ENCODE data around the gene FAM163B.
"Not testable (repeated sequence)": the region's sequence is repeated elsewhere in the genome, so short reads cannot be mapped to it uniquely, and the experiment has no call there.

The FAM163B gene

DNA sequence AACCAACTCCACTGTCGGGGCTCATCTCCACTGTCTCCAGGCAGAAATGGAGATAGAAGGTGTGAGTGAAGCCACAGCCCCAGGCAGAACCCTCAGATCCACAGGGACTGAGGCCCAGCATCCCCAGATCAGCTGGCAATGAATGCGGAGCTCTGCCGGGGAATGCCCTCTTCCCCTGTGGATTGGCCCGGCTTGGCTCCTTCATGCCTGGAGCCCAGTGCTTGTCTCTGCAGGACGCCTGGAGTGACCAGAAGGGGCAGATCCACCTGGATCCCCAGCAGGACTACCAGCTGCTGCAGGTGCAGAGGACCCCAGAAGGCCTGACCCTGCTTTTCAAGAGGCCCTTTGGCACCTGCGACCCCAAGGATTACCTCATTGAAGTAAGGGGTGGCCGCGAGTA, 30.4 kb upstream of the FAM163B start:
- DNase-seq (ENCODE audit: low spot score), result no peak

DNA sequence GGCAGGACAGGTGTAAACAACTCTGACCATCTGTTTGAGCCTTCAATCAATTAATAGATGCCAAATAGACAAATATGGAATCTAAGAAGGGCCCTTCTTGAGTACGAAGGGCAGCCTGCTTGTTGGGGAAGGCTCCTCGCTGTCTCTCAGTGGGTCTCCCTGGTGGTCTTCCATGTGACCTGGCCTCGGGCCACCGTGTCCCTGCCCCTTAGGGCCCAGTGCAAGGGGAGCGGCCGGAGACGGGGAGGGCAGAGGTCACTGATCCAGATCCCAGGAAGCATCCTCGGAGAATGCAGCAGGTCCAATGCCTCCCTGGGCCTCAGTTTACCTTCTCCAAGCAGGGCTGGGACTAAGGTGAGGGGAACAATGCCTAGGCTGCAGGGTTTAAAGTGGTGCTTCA, 29.5 kb upstream of the FAM163B start:
- no peak for DNase-seq (ENCODE audit: low spot score)

DNA sequence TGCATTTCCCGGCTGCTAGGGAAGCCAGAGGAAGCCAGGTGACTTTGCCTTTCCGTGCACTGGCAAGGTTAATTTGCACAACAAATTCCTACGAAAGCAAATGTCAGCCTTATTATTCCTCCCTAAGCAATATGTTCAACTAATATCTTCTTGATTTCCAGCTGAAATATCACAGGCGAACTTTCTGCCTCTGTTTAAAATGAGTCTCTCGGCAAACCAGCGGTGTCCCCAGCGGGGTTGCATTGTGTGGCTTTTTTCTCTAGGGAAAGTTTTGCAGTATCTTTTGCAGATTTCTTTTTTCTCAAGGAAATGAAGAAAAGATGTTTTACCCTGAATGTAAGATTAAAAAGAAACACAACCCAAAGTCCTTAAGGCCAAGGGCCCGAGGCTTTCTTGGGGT, 28.9 kb upstream of the FAM163B start:
- no peak for DNase-seq (ENCODE audit: low spot score)

DNA sequence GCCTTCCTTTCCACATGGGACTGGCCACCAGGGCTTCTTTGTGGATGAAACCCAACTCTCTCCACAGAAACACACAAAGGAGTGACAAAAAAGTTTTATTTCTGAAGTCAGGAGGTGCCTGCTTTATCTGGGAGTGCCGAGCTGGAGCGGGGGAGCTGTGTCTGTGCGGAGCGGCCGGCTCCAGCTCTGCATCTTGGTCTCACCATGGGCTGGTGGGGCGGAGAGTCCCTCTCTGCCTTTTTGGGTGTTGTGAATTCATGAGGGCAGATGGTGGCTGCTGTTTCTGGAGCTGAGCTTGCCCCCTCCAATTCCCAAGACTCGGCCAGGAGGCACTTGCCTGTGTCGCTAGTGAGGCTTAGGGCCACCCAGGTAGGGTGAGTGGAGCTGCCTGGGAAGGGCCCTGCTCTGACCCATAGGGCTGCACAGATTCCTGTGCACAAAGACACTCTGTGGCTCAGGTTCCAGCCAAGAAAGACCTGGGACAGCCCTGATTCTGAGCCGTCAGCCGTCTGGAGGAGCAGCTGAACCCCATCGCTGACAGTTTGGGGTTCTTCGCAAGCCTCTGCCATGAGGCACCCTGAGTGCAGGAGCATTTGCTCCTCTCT, 28.4 kb upstream of the FAM163B start:
- DNase-seq (ENCODE audit: low spot score), result no peak

DNA sequence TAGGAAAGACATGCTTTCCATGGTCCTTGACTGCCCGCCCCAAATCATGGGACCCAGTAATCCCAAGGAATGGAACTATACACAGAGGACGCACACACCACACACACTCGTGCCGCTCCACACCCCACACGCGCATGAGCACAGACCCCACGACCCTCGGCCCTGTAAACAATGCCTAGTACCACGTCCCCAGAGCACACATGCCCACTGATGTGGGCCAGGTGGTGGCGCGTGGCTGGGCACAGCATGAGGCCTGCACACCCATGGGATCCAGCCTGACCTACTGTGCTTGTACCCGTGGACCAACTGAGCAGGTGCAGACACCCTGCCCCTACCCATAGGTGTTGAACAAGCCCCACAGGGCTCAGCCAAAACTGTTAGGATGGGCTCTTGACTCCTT, 27.7 kb upstream of the FAM163B start:
- DNase-seq (ENCODE audit: low spot score), result no peak

DNA sequence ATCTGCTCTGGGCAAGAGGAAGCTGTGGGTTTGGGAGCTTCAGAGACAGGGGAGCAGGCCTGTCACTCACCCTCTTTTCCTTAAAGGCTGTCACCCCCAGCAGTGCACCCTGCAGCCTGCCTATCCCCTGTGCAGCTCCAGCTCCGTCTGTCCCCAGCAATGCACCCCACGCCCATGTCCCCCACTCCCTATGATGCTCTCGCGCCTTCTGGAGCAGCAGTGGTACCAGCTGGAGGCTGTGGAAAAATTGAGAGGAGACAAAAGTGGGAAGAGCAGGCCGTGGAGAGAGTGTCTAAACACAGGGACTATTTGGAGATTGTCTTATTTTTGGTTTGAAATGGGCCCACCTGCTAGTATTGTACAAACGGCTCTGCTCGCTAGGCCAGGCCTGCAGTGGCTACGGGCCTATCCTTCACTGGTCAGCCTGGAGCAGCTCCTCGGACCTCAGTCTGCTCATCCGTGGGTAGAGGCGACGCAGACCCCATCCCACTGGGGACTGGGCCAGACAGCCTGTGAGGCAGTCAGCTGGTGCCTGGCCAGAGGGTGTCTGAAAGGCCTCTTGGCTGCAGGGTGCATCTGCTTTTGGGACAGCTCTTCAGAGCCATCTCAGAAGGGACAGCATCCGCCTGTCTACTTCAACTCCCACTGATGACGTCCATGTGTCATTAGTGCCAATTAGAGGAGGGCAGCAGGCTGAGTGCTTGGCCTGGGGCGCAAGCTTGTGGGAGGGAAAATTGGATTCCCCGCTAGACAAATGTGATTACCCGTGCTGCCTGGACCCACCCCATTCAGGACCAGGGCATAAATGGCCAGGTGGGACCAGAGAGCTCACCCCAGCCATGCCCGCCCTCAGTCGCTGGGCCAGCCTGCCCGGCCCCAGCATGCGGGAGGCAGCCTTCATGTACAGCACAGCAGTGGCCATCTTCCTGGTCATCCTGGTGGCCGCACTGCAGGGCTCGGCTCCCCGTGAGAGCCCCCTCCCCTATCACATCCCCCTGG, 26.6 kb upstream of the FAM163B start, which contains the start of gene DBH:
DBH (plus strand) TSS at position 831 of the 999 bp plus-strand sequence; CDS start at position 840, 9 bp downstream.
- DNase-seq (ENCODE audit: low spot score), result no peak

DNA sequence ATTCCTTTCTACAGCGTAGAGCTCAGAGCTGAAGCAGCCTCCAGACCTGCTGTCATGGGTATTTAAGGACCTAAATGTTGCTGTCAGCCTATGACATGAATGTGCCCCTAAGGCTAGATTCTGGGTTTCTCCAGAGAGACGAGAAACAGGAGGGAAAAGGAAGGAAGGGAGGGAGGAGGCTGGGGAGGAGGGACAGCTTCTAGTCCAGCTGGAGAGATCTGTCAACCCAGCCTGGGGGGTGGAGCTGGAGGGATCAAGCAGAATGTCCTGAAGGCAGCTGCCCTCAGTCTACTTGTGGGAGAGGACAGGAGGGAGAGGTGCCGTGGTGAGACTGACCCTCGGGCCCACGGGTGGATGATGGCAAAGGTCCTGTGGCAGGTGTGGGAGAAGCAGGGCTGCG, 25.9 kb upstream of the FAM163B start:
- DNase-seq (ENCODE audit: low spot score), result no peak

DNA sequence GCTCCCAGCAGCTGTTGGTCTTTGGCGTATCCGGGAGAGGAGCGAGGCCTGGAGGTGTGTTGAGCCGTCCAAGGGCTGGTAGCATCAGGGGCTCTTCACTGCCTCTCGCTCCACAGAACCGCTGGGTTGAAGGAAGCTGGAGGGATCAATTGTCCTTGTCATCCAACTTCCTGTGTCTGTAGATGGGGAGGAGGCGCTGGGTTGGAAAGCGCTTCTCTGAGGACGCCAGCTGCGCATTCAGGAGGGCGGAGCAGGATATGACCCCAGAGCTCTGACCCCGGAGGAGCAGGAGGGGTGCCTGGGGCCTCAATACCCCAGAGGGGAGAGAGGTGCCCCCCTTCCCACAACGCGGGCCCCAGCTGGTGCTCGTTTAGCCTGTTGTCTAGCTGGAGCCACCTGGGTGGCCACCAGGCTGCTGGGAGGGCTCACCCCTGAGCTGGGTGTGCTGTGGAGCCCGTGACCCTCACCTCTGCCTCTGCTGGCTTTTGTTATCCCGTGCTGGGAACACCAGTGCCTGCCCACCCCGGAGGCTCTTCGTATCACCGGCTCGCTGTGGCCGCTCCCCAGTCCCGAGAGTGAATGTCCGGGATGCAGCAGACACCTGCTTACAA, 25.0 kb upstream of the FAM163B start:
- no peak for DNase-seq (ENCODE audit: low spot score)

DNA sequence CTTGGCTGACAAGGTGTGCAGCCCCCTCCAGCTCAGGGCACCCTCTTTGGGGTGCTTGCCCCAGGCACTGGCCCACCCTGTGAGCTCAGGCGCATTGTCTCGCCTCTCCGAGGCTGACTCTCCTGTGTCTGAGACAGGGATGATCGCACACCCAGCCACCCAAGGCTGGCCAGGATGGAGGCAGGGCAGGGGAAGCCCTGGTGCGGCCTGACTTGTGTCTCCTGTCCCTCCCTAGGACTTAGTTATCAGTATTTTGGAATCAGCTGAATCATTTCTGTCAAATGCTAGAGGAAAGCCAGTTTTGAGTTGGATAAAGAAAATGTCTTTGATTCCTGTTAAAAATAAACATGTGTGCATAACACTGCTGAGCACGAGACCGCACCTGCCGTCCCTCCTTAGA, 24.5 kb upstream of the FAM163B start:
- DNase-seq (ENCODE audit: low spot score), result no peak

DNA sequence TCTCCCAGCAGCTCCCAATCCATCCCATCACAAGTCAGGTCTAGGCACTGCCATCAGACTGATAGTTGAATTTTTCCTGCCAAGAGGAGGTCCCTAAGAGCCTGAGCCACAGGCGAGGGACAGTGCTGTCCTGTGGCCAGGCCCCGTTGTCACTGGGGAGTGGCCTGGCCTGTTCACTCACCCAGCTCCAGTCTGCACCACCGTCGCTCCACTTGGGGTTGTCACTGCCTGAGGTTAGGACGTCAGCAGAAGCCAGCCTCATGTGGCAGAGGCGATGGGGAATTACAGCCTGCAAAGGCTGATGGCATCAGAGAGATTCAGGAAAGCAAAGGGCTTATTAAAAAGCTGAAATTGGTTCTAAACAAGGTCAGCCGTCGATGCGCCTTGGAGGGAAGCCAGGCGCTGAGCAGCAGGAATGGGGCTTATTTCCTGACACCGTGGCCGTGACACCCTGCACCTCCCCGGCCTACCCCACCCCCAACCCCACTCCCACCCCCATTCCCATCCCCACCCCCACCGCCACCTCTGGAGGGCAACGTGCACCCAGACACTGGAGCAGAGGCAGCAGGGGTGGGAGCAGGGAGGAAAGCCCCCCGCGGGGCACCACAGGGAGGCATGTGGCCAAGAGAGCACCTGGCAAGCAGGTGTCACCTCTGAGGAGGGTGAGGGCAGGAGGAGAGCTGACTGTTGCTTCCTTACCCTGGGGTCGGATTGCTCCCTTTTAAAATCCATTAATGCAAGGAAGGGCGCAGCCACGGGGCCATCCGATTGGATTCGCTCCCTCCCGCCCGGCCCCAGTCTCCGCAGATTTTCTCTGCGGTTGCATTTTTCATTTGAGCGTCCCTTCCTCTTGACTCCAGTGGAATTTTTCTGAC, 23.9 kb upstream of the FAM163B start:
- DNase-seq (ENCODE audit: low spot score), result no peak

DNA sequence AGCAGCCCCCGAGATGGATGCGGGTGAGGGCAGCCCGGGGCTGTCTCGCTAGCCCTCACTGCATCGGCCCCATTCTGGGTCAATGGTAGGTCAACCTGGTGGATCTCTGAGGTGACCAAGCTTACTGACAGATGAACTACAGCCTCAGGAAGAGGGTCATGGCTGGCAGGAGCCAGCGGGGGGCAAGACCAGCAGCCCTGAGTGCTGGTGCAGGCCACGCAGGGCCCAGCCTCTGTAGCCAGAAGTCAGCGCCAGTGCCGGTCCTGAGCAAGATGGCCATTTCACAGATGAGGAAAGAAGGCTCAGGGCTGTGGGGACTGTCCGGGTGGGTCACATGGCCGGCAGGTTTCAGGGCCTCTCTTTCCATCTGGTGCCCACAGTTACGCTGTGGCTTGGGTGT, 21.9 kb upstream of the FAM163B start:
- DNase-seq (ENCODE audit: low spot score), result no peak

DNA sequence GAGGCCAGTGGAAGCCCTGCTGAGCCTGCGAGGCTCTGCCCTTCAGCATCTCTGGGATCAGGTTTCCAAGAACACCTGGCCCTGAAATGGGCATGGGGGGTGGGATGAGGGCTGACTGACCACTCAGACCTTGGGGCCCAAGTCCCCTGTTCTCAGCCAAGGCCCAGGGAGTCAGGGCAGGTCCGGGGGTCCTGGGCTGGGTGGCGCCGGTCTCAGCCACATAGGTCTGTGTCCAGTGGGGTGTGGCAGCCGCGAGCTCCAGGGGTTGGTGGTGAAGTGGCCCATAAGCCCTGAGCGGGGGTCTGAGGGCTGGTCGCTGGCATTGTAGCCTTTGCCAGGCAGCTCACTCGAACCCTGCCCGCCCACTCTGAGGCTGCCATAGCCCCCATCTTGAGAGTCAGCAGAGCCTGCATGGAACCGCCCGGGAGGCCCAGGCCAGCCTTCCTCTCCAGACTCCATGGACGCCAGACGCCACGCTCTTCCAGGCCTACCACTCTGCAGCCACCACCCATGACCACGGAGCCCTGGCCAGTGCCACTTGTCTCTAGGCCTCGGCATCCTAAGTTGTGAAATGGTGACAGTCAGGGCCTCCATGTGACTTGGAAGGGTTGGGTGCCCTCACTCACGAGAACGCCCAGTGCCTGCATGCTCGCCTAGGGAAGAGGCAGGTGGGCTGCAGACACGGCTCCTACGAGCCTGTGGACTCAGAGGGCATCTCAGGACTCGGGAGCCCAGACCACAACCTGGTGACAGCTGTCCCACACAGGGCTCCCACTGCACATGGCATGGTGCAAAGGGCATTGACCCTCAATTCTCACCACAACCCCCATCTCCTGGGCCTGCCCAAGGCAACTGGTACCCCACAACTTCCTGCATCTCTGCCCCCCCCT, 20.3 kb upstream of the FAM163B start:
- no peak for DNase-seq (ENCODE audit: low spot score)

DNA sequence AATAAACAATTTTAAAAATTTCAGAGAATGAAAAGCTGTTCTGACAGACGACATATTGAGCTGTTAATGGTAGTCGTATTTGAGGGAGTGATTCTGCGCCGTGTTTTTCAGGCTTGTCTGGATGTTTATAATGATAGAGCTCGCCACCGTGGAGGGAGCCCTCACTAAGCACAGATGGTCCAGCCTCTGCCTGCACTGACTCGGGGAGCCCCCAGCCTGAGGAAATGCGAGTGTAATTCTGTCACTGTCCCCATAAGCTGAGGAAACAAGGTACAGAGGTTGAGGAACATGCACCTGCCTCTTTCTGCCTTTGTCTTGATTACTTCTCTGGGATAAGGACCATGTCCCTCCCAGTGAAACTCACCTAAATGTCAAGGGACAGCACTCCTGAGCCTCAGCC, 19.6 kb upstream of the FAM163B start:
- no peak for DNase-seq (ENCODE audit: low spot score)

DNA sequence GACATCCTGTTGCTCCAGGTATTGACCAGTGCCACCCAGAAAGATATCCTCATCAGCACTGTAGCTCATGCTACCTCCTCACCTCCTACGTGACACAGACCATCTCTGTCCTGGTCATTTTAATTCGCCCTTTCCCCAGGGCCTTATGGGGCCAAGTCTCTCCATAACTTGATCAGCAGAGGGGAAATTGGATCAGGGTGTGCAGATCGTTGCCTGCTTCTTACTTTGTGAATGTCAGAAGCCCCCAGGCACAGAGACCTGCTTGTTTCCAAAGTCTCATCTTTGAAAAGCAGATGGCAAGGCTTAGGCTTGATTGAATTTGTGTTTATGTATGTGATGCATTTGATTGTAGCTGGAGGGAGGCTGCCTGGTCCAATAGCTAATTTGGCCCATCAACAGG, 18.2 kb upstream of the FAM163B start:
- no peak for DNase-seq (ENCODE audit: low spot score)

DNA sequence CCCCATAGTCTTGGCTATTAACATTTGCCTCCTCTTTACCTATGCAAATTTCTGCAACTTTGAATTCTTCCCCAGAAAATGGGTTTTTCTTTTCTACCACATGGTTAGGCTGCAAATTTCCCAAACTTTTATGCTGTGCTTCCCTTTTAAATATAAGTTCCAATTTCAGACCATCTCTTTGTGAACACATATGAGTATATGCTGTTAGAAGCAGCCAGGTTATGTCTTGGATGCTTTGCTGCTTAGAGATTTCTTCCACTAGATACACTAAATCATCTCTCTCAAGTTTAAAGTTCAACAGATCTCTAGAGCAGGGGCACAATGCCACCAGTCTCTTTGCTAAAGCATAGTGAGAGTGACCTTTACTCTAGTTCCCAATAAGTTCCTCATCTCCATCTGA, 16.8 kb upstream of the FAM163B start:
- not testable (repeated sequence) for DNase-seq (ENCODE audit: low spot score)

DNA sequence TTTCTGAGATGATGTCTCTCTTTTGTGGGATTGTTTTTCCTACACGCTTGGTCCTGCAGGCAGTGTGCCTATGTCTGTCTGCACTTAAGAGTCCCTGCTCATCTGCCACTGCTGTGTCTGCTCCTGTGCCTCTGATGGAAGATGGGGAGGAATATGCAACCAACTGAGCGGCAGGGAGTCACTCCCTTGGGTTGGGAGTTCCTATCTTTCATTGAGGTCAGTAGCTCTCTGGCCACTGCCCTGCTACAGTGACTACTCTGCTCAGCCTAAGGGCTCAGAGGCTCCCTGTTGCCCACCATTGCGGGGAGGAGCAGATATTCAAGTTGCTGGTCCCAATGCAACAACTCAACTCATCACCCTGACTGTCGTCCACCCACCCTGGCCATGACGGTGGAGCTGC, 13.4 kb upstream of the FAM163B start:
- no peak for DNase-seq (ENCODE audit: low spot score)

DNA sequence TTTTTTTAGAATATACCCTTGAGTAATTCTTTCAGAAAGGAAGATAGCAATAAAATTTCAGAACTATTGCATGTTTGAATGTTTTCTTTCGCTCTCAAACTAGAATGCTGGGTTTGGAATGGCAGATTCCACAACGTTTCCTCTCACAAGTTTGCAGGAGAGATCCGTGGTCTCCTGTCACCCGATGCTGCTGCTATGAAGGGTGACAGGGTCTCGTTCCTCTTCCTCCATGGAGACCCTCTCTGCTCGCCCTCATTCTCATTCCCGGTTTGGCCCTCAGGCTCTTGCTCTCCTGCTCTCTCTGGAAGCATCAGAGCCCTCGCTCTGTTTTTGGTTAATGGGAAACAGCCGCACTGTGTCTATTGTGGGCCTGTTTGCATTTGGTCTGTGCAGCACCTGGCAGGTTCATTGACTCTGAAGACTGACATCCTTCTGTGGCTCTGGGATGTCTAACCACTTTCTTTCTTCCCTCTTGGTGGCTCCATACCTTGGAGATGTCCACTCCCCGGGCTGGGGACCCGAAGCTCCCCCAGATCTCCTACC, 12.6 kb upstream of the FAM163B start:
- no peak for DNase-seq (ENCODE audit: low spot score)

DNA sequence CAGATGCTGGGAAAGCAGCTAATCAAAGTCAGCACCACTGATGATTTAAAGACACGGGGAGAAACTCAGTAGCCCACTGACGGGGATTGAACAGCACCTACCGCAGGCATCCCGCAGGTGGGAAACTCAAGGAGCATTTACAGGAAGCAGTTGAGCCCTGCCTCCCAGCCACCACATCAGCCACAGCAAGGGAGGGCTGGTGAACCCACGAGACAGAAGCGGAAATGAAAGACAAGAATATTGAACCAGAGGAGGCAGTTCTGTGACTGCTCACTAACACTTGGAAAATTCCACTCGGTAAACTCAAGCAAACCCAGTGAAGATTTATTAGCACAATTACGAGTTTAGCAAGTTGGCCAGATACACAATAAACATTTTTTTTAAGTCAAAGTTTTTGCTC, 10.6 kb upstream of the FAM163B start:
- DNase-seq (ENCODE audit: low spot score), result no peak

DNA sequence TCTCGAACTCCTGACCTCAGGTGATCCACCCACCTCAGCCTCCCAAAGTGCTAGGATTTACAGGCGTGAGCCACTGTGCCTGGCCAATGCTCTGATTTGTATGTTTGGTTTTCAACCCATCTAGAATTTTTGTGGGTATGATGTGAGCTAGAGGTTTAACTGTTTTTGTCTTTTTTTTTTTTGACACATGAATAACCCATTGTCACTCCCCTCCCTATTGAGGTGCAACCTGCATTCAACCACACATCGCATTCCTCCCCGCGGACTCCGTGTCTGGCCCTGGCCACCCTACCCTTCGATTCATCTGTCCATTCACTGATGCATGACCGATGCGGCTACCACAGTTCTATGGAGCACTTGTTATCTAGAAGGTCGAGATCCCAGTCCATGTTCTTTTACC, 9.5 kb upstream of the FAM163B start:
- DNase-seq (ENCODE audit: low spot score), result no peak

DNA sequence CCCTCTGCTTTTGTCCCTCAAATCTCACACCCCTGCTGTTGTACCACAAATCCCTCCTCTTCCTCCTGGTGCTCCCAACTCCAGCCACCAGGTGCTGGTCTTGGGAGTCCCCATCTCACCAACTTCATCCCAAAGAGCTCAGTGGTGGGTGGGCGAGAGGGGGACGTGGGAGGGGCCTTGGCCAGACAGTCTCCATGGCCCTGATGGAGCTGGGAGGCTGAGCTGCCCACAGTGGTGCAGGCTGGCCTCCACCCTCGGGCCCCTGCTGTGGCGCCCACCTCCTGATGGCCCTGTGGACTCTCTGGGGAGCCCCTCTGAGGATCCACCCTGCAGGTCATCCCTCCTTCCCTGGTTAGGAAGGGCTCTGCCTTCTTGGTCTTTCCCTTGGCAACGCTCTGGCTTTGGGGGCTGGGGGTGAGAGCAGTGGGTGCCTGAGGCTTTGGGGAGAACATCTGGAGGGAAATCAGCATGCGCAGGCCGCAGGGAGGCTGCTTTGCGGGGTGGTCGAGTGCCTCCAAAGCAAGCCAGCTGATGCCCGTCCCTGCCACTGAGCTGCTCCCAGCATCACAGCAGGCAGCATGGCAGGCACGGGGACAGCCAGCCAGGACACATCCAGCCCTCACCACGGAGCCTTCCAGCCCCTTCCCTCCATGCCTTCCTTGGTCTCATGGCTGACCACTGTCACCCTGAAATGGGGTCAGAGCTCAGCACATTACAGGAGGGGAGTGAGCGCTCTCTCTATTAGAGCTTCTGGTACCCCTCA, 7.6 kb upstream of the FAM163B start:
- DNase-seq (ENCODE audit: low spot score), result no peak

Measured in RKO (cell line).